ENCODE measurements around the gene SLC25A13. TPM values are rescaled to one million over a fixed set of nuclear protein-coding genes. Genes with fewer than 3 reads are reported as not detected.

SLC25A13 gene
- total and polyA plus RNA-seq, 2 of the 8 experiments (the other 6 are each of a cell fraction or from before 2014, with no cell fraction given), result 30.8 to 85.4 TPM

- H3K14ac ChIP-seq (ENCODE audit: insufficient read length), result no peak overlapping the region
- no peak overlapping the region for H3K56ac ChIP-seq (replicated peaks; ENCODE audit: insufficient read length, low read depth, low read length)
- no peak overlapping the region for H4K91ac ChIP-seq (replicated peaks; ENCODE audit: insufficient read length, low read length)
- ChIA-PET POLR2A (ENCODE audit: partially characterized antibody) (interaction anchor here (0.6 kb wide), 1 partner anchor 173 kb away, joined by 3 read pairs; no protein-coding TSS in a partner anchor), CTCF (ENCODE audit: partially characterized antibody) (no interaction called here)
- no peaks in the 10 kb centered on the region for H3K36me3 ChIP-seq (ENCODE audit: control insufficient read depth in 2 of 4, insufficient read depth in 4 of 4, low read length in 3 of 4)
- peaks cover 0 to 11% (median 6%) of the 10 kb centered on the region in 4 experiments; a peak in 4 of 7 replicates for H3K27me3 ChIP-seq (replicated peaks in 1 of 4; ENCODE audit: control insufficient read depth in 3 of 4, extremely low read depth in 1 of 4, insufficient read depth in 3 of 4, low read length in 3 of 4)
- H2BK15ac ChIP-seq (ENCODE audit: low read length), result no peak overlapping the region
- H3K9ac ChIP-seq (replicated peaks in 1 of 4; ENCODE audit: extremely low read depth in 1 of 4, low read depth in 3 of 4, low read length in 3 of 4), result no peak overlapping the region
- no peak overlapping the region for H3K4me3 ChIP-seq (ENCODE audit: extremely low read depth in 1 of 4, insufficient read depth in 2 of 4, low read depth in 3 of 4, low read length in 4 of 4)
- no peak overlapping the region for H3K23ac ChIP-seq (ENCODE audit: insufficient read length)
- H3K18ac ChIP-seq (ENCODE audit: extremely low read depth, low read length), result no peak overlapping the region
- H4K5ac ChIP-seq (ENCODE audit: insufficient read length, low read depth, low read length), result no peak overlapping the region
- no peak overlapping the region for H4K8ac ChIP-seq (ENCODE audit: extremely low read depth, insufficient read depth, low read length)
- peaks cover 6 to 18% of the 10 kb centered on the region in 2 experiments for H4K20me1 ChIP-seq (replicated peaks in 1 of 2; ENCODE audit: control insufficient read depth in 1 of 2, insufficient read depth in 2 of 2, low read length in 2 of 2)
- no peak overlapping the region for H3K4ac ChIP-seq (replicated peaks; ENCODE audit: insufficient read length, low read depth, low read length)
- no peak overlapping the region for H3K27ac ChIP-seq (ENCODE audit: low read depth, low read length)
- FAIRE-seq, result no peak
- H2BK120ac ChIP-seq (replicated peaks; ENCODE audit: low read depth, low read length), result no peak overlapping the region
- H2AFZ ChIP-seq (ENCODE audit: low read length), result no peak overlapping the region
- no peak for TF ChIP-seq NRF1 (IDR thresholded peaks at IDR 0.05; ENCODE audit: low read depth, low read length)
- TF ChIP-seq RAD21 (IDR thresholded peaks at IDR 0.05 in 1 of 2, conservative IDR thresholded peaks at IDR 0.05 in 1 of 2; ENCODE audit: low read depth in 2 of 2, low read length in 2 of 2), result no peak
- TF ChIP-seq SRF (IDR thresholded peaks at IDR 0.05; ENCODE audit: low read depth, low read length), result no peak
- TF ChIP-seq SP2 (IDR thresholded peaks at IDR 0.05; ENCODE audit: low read length), result no peak
- no peak for TF ChIP-seq MAFK (IDR thresholded peaks at IDR 0.05; ENCODE audit: low read depth, low read length)
- TF ChIP-seq SP4 (IDR thresholded peaks at IDR 0.05; ENCODE audit: low read length), result no peak
- TF ChIP-seq RBBP5 (IDR thresholded peaks at IDR 0.05; ENCODE audit: borderline replicate concordance, low read depth, low read length), result no peak
- TF ChIP-seq FOSL1 (IDR thresholded peaks at IDR 0.05; ENCODE audit: insufficient read depth, low read depth, low read length), result no peak
- TF ChIP-seq KDM4A (IDR thresholded peaks at IDR 0.05; ENCODE audit: low read depth, low read length, severe bottlenecking), result no peak
- no peak for TF ChIP-seq RFX5 (IDR thresholded peaks at IDR 0.05; ENCODE audit: borderline replicate concordance, low read depth, low read length)
- TF ChIP-seq TAF1 (IDR thresholded peaks at IDR 0.05; ENCODE audit: low read depth, low read length), result no peak
- TF ChIP-seq KDM1A (IDR thresholded peaks at IDR 0.05; ENCODE audit: borderline replicate concordance, low read length), result no peak
- no peaks in the 10 kb centered on the region for H3K23me2 ChIP-seq (ENCODE audit: low read depth, low read length)
- whole genome bisulfite sequencing, 2 experiments (ENCODE audit: extremely low coverage in 1 of 2, insufficient coverage in 1 of 2, insufficient read length in 1 of 2, insufficient replicate concordance in 2 of 2, low coverage in 1 of 2, low lambda C conversion rate in 2 of 2, missing lambda C conversion rate in 1 of 2), result 88% methylated on average over 5 of the region's 5 CpGs; no CpG with 5 or more reads in 1 of the 2 experiments
- no peak for DNase-seq (ENCODE audit: low read depth in 1 of 2, low spot score in 2 of 2)
- no peak overlapping the region for H2BK12ac ChIP-seq (ENCODE audit: low read depth, low read length)
- H3K79me2 ChIP-seq (ENCODE audit: control insufficient read depth in 1 of 2, insufficient read depth in 2 of 2, low read length in 2 of 2), result no peaks in the 10 kb centered on the region
- H2AK5ac ChIP-seq (ENCODE audit: low read depth, low read length), result no peak overlapping the region
- H2BK5ac ChIP-seq (ENCODE audit: low read depth, low read length), result no peak overlapping the region
- no peak overlapping the region for H2BK20ac ChIP-seq (ENCODE audit: low read length)
- no peaks in the 10 kb centered on the region for H3K79me1 ChIP-seq (ENCODE audit: low read depth, low read length)
- H3K4me2 ChIP-seq (ENCODE audit: insufficient read depth in 1 of 2, low read depth in 2 of 2, low read length in 2 of 2), result no peak overlapping the region
- H3K9me3 ChIP-seq (ENCODE audit: insufficient read depth in 2 of 2, low read depth in 1 of 2, low read length in 1 of 2), result no peaks in the 10 kb centered on the region
- no peaks in the 10 kb centered on the region for H3K4me1 ChIP-seq (replicated peaks in 1 of 4; ENCODE audit: control insufficient read depth in 3 of 4, insufficient read depth in 4 of 4, low read length in 3 of 4)
These were observed 169.2 kb downstream of the SLC25A13 start for GRCh38 chr7:96152706-96153105.

Data from H1 (cell line).